PC-9 (cell line): Measurements from ENCODE around the gene BAX. TPM values are rescaled to one million over a fixed set of nuclear protein-coding genes. Genes with fewer than 3 reads are reported as not detected.
"Not testable (repeated sequence)": the region's sequence is repeated elsewhere in the genome, so short reads cannot be mapped to it uniquely, and the experiment has no call there.

Experiments
- BruUV-seq: library from RNA; stranded (reverse); fragments of 400-500 nt; replicated peaks from 2 replicates; lab custom pipeline; 2021; lab: Mats Ljungman, UMichigan
- CTCF ChIA-PET: fragments of 300-600 bp; sonication (Branson Sonifier 250); formaldehyde crosslinking; loops from one replicate; lab custom pipeline; 2022; ENCODE audit warnings: antibody characterized with exemption; lab: Charles Lee
- POLR2A ChIA-PET: fragments of 300-600 bp; sonication (Branson Sonifier 250); formaldehyde crosslinking; loops from one replicate; lab custom pipeline; 2022; ENCODE audit warnings: antibody characterized with exemption; ENCODE audit not compliant: unreplicated experiment; lab: Charles Lee
- DNase-seq, 2 experiments: peaks; one replicate each; pipeline versions ENCODE4 v3.0.0 to v3.0.0-alpha.2; 2015 to 2022; ENCODE audit warnings: mixed read lengths in 1 of 2
- H2AFZ ChIP-seq: fragments of 200-600 bp; sonication (generic); 2 replicates; pipeline ENCODE4 v1.8.1; 2017; ENCODE audit warnings: antibody characterized with exemption
- H3F3A ChIP-seq: fragments of 200-600 bp; sonication (generic); 2 replicates; pipeline ENCODE4 v1.8.1; 2017; ENCODE audit warnings: antibody characterized with exemption, mild to moderate bottlenecking, low read depth; ENCODE audit not compliant: insufficient read depth
- H3K27ac ChIP-seq: fragments of 200-600 bp; sonication (generic); 2 replicates; pipeline ENCODE4 v1.6.1; 2016; ENCODE audit warnings: mixed run types
- H3K27me3 ChIP-seq: fragments of 200-600 bp; sonication (generic); 2 replicates; pipeline ENCODE4 v1.6.1; 2016; ENCODE audit warnings: low read depth, mixed run types; ENCODE audit not compliant: insufficient read depth
- H3K36me3 ChIP-seq: fragments of 200-600 bp; sonication (generic); 2 replicates; pipeline ENCODE4 v1.6.1; 2016; ENCODE audit warnings: low read depth, mixed run types
- H3K4me1 ChIP-seq: fragments of 200-600 bp; sonication (generic); replicated peaks from 2 replicates; pipeline ENCODE4 v1.6.1; 2016; ENCODE audit warnings: mixed run types; ENCODE audit not compliant: insufficient read depth
- H3K4me2 ChIP-seq: fragments of 200-600 bp; sonication (generic); 2 replicates; pipeline ENCODE4 v1.6.1; 2017; ENCODE audit warnings: mixed run types
- H3K4me3 ChIP-seq: fragments of 200-600 bp; sonication (generic); 2 replicates; pipeline ENCODE4 v1.6.1; 2016; ENCODE audit warnings: mixed run types
- H3K79me2 ChIP-seq: fragments of 200-600 bp; sonication (generic); 2 replicates; pipeline ENCODE4 v1.6.1; 2017; ENCODE audit warnings: low read depth, mixed run types
- H3K9me2 ChIP-seq: fragments of 200-600 bp; sonication (generic); 2 replicates; pipeline ENCODE4 v1.8.1; 2017; ENCODE audit warnings: mild to moderate bottlenecking; ENCODE audit not compliant: insufficient read depth
- H3K9me3 ChIP-seq: fragments of 200-600 bp; sonication (generic); 2 replicates; pipeline ENCODE4 v1.8.1; 2016; ENCODE audit warnings: low read depth; ENCODE audit not compliant: insufficient read depth
- H4K20me1 ChIP-seq: fragments of 200-600 bp; sonication (generic); 2 replicates; pipeline ENCODE4 v1.8.1; 2017; ENCODE audit not compliant: insufficient read depth
- CTCF ChIP-seq: fragments of 200-600 bp; sonication (generic); conservative IDR thresholded peaks from 2 replicates; pipeline ENCODE4 v1.6.1; 2017; ENCODE audit warnings: mixed run types, antibody characterized with exemption, mild to moderate bottlenecking, moderate library complexity
- EZH2 ChIP-seq: fragments of 200-600 bp; sonication (generic); IDR thresholded peaks from 2 replicates; pipeline ENCODE4 v1.8.0; 2017; ENCODE audit warnings: antibody characterized with exemption, low read depth
- intact Hi-C: fragments of 100-400 bp; cut with micrococcal nuclease; formaldehyde crosslinking; loops from one replicate; pipeline ENCODE4 v1.10.0; 2022; ENCODE audit not compliant: unreplicated experiment
- total RNA-seq: library from RNA; stranded (reverse); gene quantifications from 2 replicates; pipeline ENCODE4 v1.2.3, GENCODE V29; 2021

BAX gene
- total RNA-seq, 1 experiment from 2014 or later, result 140 TPM

- BruUV-seq, result no TSS peak
- Histone ChIP-seq H4K20me1 (no peaks in the 10 kb centered on the region), H3K4me2 (no peak overlapping the region), H2AFZ (no peak overlapping the region), H3K36me3 (peaks cover 15% of the 10 kb centered on the region), H3F3A (no peaks in the 10 kb centered on the region; the same call in 1 of the 2 replicates), H3K27ac (no peak overlapping the region), H3K27me3 (no peaks in the 10 kb centered on the region), H3K9me2 (no peaks in the 10 kb centered on the region), H3K4me1 (no peaks in the 10 kb centered on the region), H3K4me3 (no peak overlapping the region), H3K9me3 (no peaks in the 10 kb centered on the region), H3K79me2 (no peaks in the 10 kb centered on the region)
- no peak for DNase-seq
- CTCF ChIA-PET, result no interaction called here
- intact Hi-C loops, result no loop called here
- POLR2A ChIA-PET, result no interaction called here
- TF ChIP-seq CTCF (no peak), EZH2 (no peak)
These were observed 47.0 kb upstream of the BAX start for GRCh38 chr19:48907671-48908070.

- BruUV-seq, POLR2A ChIA-PET, H3K79me2 ChIP-seq, H3K27me3 ChIP-seq, intact Hi-C loops, H3K4me2 ChIP-seq, H3F3A ChIP-seq, H3K27ac ChIP-seq, CTCF ChIA-PET, H2AFZ ChIP-seq, H4K20me1 ChIP-seq, DNase-seq, H3K9me2 ChIP-seq, H3K4me3 ChIP-seq, H3K9me3 ChIP-seq, H3K4me1 ChIP-seq: not testable (repeated sequence)
- H3K36me3 ChIP-seq, result peaks cover 18% of the 10 kb centered on the region
These were observed 45.1 kb upstream of the BAX start for GRCh38 chr19:48909424-48910077.

GRCh38 chr19:48910803-48911202, 43.9 kb upstream of the BAX start:
- intact Hi-C loops, result no loop called here
- no peaks in the 10 kb centered on the region for H3K79me2 ChIP-seq
- H3K4me2 ChIP-seq, result no peak overlapping the region
- no peaks in the 10 kb centered on the region for H3K9me2 ChIP-seq
- no peak overlapping the region for H3K4me3 ChIP-seq
- no peak overlapping the region for H2AFZ ChIP-seq
- no peaks in the 10 kb centered on the region for H3K27me3 ChIP-seq
- H3K27ac ChIP-seq, result no peak overlapping the region
- CTCF ChIA-PET, result no interaction called here
- DNase-seq, result no peak
- TF ChIP-seq CTCF (no peak), EZH2 (no peak)
- H3K4me1 ChIP-seq, result no peaks in the 10 kb centered on the region
- no peaks in the 10 kb centered on the region for H3K9me3 ChIP-seq
- no peaks in the 10 kb centered on the region for H4K20me1 ChIP-seq
- POLR2A ChIA-PET, result no interaction called here
- no TSS peak for BruUV-seq
- H3F3A ChIP-seq, result no peaks in the 10 kb centered on the region; the same call in 1 of the 2 replicates
- peaks cover 14% of the 10 kb centered on the region; the same call in 1 of the 2 replicates for H3K36me3 ChIP-seq
